HCT116 (cell line): ENCODE measurements around the gene TCP11L2. TPM values are rescaled to one million over a fixed set of nuclear protein-coding genes. Genes with fewer than 3 reads are reported as not detected.
A peak's percentile ranks its signal among the peaks of the same experiment; 100 is the strongest.

ENCODE experiments used
- ATAC-seq: fragments of 200-7000 bp; cut with Tn5 transposase; 2 replicates; pipeline ENCODE4 v1.9.1; 2020; ENCODE audit warnings: mild to moderate bottlenecking, moderate library complexity
- BruUV-seq: library from RNA; stranded (reverse); fragments of 400-500 nt; replicated peaks from 2 replicates; lab custom pipeline; 2021; lab: Mats Ljungman, UMichigan
- CTCF ChIA-PET: fragments of 300-600 bp; sonication (Branson Sonifier 250); formaldehyde crosslinking; loops from one replicate; lab custom pipeline; 2021; ENCODE audit warnings: antibody characterized with exemption; lab: Charles Lee
- POLR2A ChIA-PET: fragments of 300-600, 350-600 bp; sonication (Branson Sonifier 250); formaldehyde crosslinking; loops from one replicate; lab custom pipeline; 2021; ENCODE audit warnings: antibody characterized with exemption; lab: Charles Lee
- RAD21 ChIA-PET, 2 experiments: fragments of 300-600 bp; sonication (Branson Sonifier 250); formaldehyde crosslinking; loops; one replicate each; lab custom pipeline; 2023; ENCODE audit warnings: low total read pairs in 2 of 2; ENCODE audit not compliant: uncharacterized antibody in 2 of 2, unreplicated experiment in 2 of 2, low non-redundant PET in 1 of 2; lab: Charles Lee
- DNase-seq: peaks from one replicate; pipeline ENCODE4 v3.0.0-alpha.2; 2010; ENCODE audit warnings: low read depth, low spot score
- H2AFZ ChIP-seq: fragments of 200-600 bp; shearing (Covaris generic), sonication (generic); 2 replicates; pipeline ENCODE4 v1.6.1; 2017; ENCODE audit warnings: low read depth, mixed run types, mixed read lengths, antibody characterized with exemption, low read length; ENCODE audit not compliant: poor library complexity, severe bottlenecking
- H3K27ac ChIP-seq: 2 replicates; pipeline ENCODE4 v1.5.1; 2012; ENCODE audit warnings: low read depth, low read length
- H3K27me3 ChIP-seq: fragments of 200-600 bp; sonication (generic); 2 replicates; pipeline ENCODE4 v1.6.1; 2016; ENCODE audit warnings: mixed run types, low read length, mixed read lengths; ENCODE audit not compliant: insufficient read depth
- H3K36me3 ChIP-seq, 2 experiments: fragments of 200-500 bp in 1 of 2; fragments of 200-600 bp in 1 of 2; sonication (Bioruptor generic) in 1 of 2; sonication (generic) in 1 of 2; 2 replicates each; pipeline versions ENCODE4 v1.5.1 to v1.6.1; 2014 to 2016; ENCODE audit warnings: low read length in 2 of 2, inconsistent platforms in 1 of 2, mixed read lengths in 1 of 2, mixed run types in 1 of 2; ENCODE audit not compliant: insufficient read depth in 2 of 2, control insufficient read depth in 1 of 2
- H3K4me1 ChIP-seq, 2 experiments: fragments of 200-600 bp in 1 of 2; sonication (generic) in 1 of 2; 2 replicates each; pipeline versions ENCODE4 v1.5.1 to v1.6.1; 2012 to 2017; ENCODE audit warnings: low read length in 2 of 2, inconsistent platforms in 1 of 2, mild to moderate bottlenecking in 1 of 2, mixed read lengths in 1 of 2, mixed run types in 1 of 2, moderate library complexity in 1 of 2; ENCODE audit not compliant: insufficient read depth in 2 of 2, control insufficient read depth in 1 of 2
- H3K4me2 ChIP-seq: fragments of 200-600 bp; sonication (generic); 2 replicates; pipeline ENCODE4 v1.6.1; 2017; ENCODE audit warnings: mixed run types, low read length, mixed read lengths
- H3K4me3 ChIP-seq, 2 experiments: fragments of 200-600 bp in 1 of 2; sonication (generic) in 1 of 2; replicated peaks in 1 of 2; 2 replicates each; pipeline ENCODE4 v1.5.1; 2011 to 2016; ENCODE audit warnings: low read length in 2 of 2, control low read depth in 1 of 2, low read depth in 1 of 2, mild to moderate bottlenecking in 1 of 2, mixed read lengths in 1 of 2, mixed run types in 1 of 2
- H3K79me2 ChIP-seq: fragments of 200-600 bp; sonication (generic); 2 replicates; pipeline ENCODE4 v1.6.1; 2017; ENCODE audit warnings: mild to moderate bottlenecking, mixed run types, low read length, moderate library complexity, mixed read lengths; ENCODE audit not compliant: insufficient read depth
- H3K9ac ChIP-seq: fragments of 200-600 bp; sonication (generic); 2 replicates; pipeline ENCODE4 v1.6.1; 2016; ENCODE audit warnings: low read length, mixed read lengths
- H3K9me2 ChIP-seq: fragments of 200-600 bp; sonication (generic), shearing (Covaris generic); 2 replicates; pipeline ENCODE4 v1.6.1; 2017; ENCODE audit warnings: mixed run types, mild to moderate bottlenecking, moderate library complexity; ENCODE audit not compliant: insufficient read depth
- H3K9me3 ChIP-seq, 2 experiments: fragments of 200-500 bp in 1 of 2; fragments of 200-600 bp in 1 of 2; sonication (Bioruptor generic) in 1 of 2; sonication (generic) in 1 of 2; 2 replicates each; pipeline ENCODE4 v1.6.1; 2014 to 2017; ENCODE audit warnings: low read length in 2 of 2, mixed read lengths in 2 of 2, inconsistent platforms in 1 of 2, low read depth in 1 of 2, mild to moderate bottlenecking in 1 of 2, mixed run types in 1 of 2, moderate library complexity in 1 of 2; ENCODE audit not compliant: control insufficient read depth in 1 of 2, insufficient read depth in 1 of 2
- H4K20me1 ChIP-seq: fragments of 200-600 bp; sonication (generic), shearing (Covaris generic); 2 replicates; pipeline ENCODE4 v1.6.1; 2017; ENCODE audit warnings: mixed run types, mild to moderate bottlenecking, moderate library complexity; ENCODE audit not compliant: insufficient read depth
- CBX3 ChIP-seq: IDR thresholded peaks from 2 replicates; pipeline ENCODE4 v1.6.1; 2012; ENCODE audit warnings: low read depth
- CEBPB ChIP-seq: IDR thresholded peaks from 2 replicates; pipeline ENCODE4 v1.6.1; 2012; ENCODE audit warnings: low read depth
- CTCF ChIP-seq, 3 experiments: fragments of 200-600 bp in 1 of 3; sonication (generic) in 1 of 3; IDR thresholded peaks in 2 of 3; conservative IDR thresholded peaks in 1 of 3; 2 replicates each; pipeline ENCODE4 v1.5.1; 2012 to 2017; ENCODE audit warnings: low read depth in 2 of 3, low read length in 2 of 3, antibody characterized with exemption in 1 of 3, borderline replicate concordance in 1 of 3, control low read depth in 1 of 3, mild to moderate bottlenecking in 1 of 3, mixed read lengths in 1 of 3, mixed run types in 1 of 3, moderate library complexity in 1 of 3; ENCODE audit not compliant: insufficient read depth in 1 of 3
- EGR1 ChIP-seq: IDR thresholded peaks from 2 replicates; pipeline ENCODE4 v1.6.1; 2012; ENCODE audit warnings: low read depth
- ELF1 ChIP-seq: IDR thresholded peaks from 2 replicates; pipeline ENCODE4 v1.6.1; 2012; ENCODE audit warnings: low read depth, borderline replicate concordance
- EZH2 ChIP-seq: fragments of 200-600 bp; sonication (generic); IDR thresholded peaks from 2 replicates; pipeline ENCODE4 v1.6.1; 2017; ENCODE audit warnings: antibody characterized with exemption, mixed run types
- EZH2phosphoT487 ChIP-seq: fragments of 200-600 bp; IDR thresholded peaks from 2 replicates; pipeline ENCODE4 v1.6.1; 2018; ENCODE audit warnings: antibody characterized with exemption, borderline replicate concordance
- SP1 ChIP-seq: IDR thresholded peaks from 2 replicates; pipeline ENCODE4 v1.6.1; 2012; ENCODE audit warnings: low read depth
- SRF ChIP-seq: IDR thresholded peaks from 2 replicates; pipeline ENCODE4 v1.6.1; 2012; ENCODE audit warnings: low read depth
- YY1 ChIP-seq: IDR thresholded peaks from 2 replicates; pipeline ENCODE4 v1.6.1; 2011; ENCODE audit warnings: low read length, low read depth, moderate library complexity, mild to moderate bottlenecking; ENCODE audit not compliant: insufficient replicate concordance; ENCODE audit errors: extremely low read depth
- intact Hi-C: fragments of 100-400 bp; cut with micrococcal nuclease; formaldehyde crosslinking; loops from 2 replicates; pipeline ENCODE4 v1.10.0; 2022
- total RNA-seq: library from RNA; stranded (reverse); gene quantifications from one replicate; pipeline ENCODE4 v1.2.1, GENCODE V29; 2021; ENCODE audit not compliant: unreplicated experiment
- TF ChIP-seq, protein P1 (sequence below): IDR thresholded peaks from 2 replicates; pipeline ENCODE4 v1.6.1; 2012

Gene TCP11L2
- total RNA-seq, 1 experiment from 2014 or later = 14.4 TPM

GRCh38 chr12:106288494-106289195 lies 13.9 kb upstream of the TCP11L2 start (continued):
- TF ChIP-seq YY1 = no peak
- TF ChIP-seq CEBPB = peak; percentile 92
- peak; percentile 78 for TF ChIP-seq SP1

- CTCF ChIA-PET = no interaction called here
- Histone ChIP-seq H3K4me3 (no peak overlapping the region), H3K27me3 (no peaks in the 10 kb centered on the region), H3K4me2 (no peak overlapping the region), H3K79me2 (no peaks in the 10 kb centered on the region), H4K20me1 (no peaks in the 10 kb centered on the region), H2AFZ (peak overlapping the region; percentile 10), H3K27ac (no peak overlapping the region), H3K9ac (no peak overlapping the region), H3K9me2 (no peaks in the 10 kb centered on the region), H3K4me1 (peaks cover 7 to 17% of the 10 kb centered on the region in 2 experiments), H3K36me3 (no peaks in the 10 kb centered on the region), H3K9me3 (no peaks in the 10 kb centered on the region)
- intact Hi-C loops = no loop called here
- ATAC-seq (no peak), DNase-seq (no peak)
- TF ChIP-seq SRF = no peak
- no peak for TF ChIP-seq EZH2
- TF ChIP-seq EZH2phosphoT487 = no peak
- TF ChIP-seq ELF1 = no peak
- TF ChIP-seq EGR1 = no peak
- 0 out of 2 replicates have a peak, but pooled peaks have one; percentile 31 for TF ChIP-seq CBX3
- TF ChIP-seq, protein P1, sequence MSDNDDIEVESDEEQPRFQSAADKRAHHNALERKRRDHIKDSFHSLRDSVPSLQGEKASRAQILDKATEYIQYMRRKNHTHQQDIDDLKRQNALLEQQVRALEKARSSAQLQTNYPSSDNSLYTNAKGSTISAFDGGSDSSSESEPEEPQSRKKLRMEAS = no peak
- TF ChIP-seq CTCF (IDR thresholded peaks at IDR 0.05 in 2 of 3, conservative IDR thresholded peaks at IDR 0.05 in 1 of 3; ENCODE audit: borderline replicate concordance in 1 of 3, insufficient read depth in 1 of 3, low read depth in 2 of 3, low read length in 2 of 3) = no peak
- POLR2A ChIA-PET = interaction anchor here (0.6 kb wide), 1 partner anchor 19 kb away, joined by 3 read pairs; no protein-coding TSS in a partner anchor
- BruUV-seq = no TSS peak
- RAD21 ChIA-PET = no interaction called here
These were observed 13.3 kb upstream of the TCP11L2 start for GRCh38 chr12:106289196-106289681.
